ENCODE results near the gene MAPK11. TPM values are rescaled to one million over a fixed set of nuclear protein-coding genes. Genes with fewer than 3 reads are reported as not detected.
A peak's percentile ranks its signal among the peaks of the same experiment; 100 is the strongest.

MAPK11 gene
- total and polyA plus RNA-seq, 9 of the 15 experiments (the other 6 are each of a cell fraction or from before 2014, with no cell fraction given), result 0.06 to 14.6 (median 5.3) TPM

GRCh38 chr22:50314455-50315288 is 44.5 kb upstream of the MAPK11 start:
- ChIA-PET CTCF (ENCODE audit: low intra/inter-chr PET ratio) (no interaction called here), POLR2A (no interaction called here)
- H3K27me3 ChIP-seq (ENCODE audit: control insufficient read depth in 2 of 2, insufficient read depth in 2 of 2, low read length in 2 of 2), result no peaks in the 10 kb centered on the region
- no peaks in the 10 kb centered on the region for H4K20me1 ChIP-seq (replicated peaks; ENCODE audit: control insufficient read depth, insufficient read depth, low read length)
- FAIRE-seq (peak; percentile 93), ATAC-seq (peak; percentile 92), DNase-seq (ENCODE audit: extremely low read depth in 1 of 4, low spot score in 3 of 4) (peak; percentile 52 to 87 (median 60))
- H3K9me1 ChIP-seq (ENCODE audit: control insufficient read depth, insufficient read depth, low read length), result no peaks in the 10 kb centered on the region
- H3K4me1 ChIP-seq (replicated peaks in 1 of 2; ENCODE audit: control insufficient read depth in 2 of 2, insufficient read depth in 2 of 2, low read length in 2 of 2), result peaks cover 22 to 81% of the 10 kb centered on the region in 2 experiments; a peak in 4 of 5 replicates
- peak overlapping the region; percentile 23 to 88; a peak in 3 of 4 replicates for H3K9ac ChIP-seq (ENCODE audit: insufficient read depth in 1 of 2, low read depth in 2 of 2, low read length in 2 of 2)
- peak overlapping the region; percentile 7; the same call in 1 of the 2 replicates for H3K4me3 ChIP-seq
- H3K4me2 ChIP-seq (ENCODE audit: insufficient read depth, low read length), result peak overlapping the region; percentile 81
- H3K79me2 ChIP-seq (ENCODE audit: control insufficient read depth, insufficient read depth, low read length), result no peaks in the 10 kb centered on the region
- H3K27ac ChIP-seq (ENCODE audit: extremely low read depth, low read depth, low read length), result peak overlapping the region; percentile 64
- intact Hi-C loops (cut with micrococcal nuclease) (no loop called here), in situ Hi-C loops (cut with MboI) (no loop called here)
- WGBS (ENCODE audit: insufficient coverage, low coverage, missing lambda C conversion rate), result 15% methylated on average over 25 of the region's 33 CpGs
- peak overlapping the region; percentile 75 for H2AFZ ChIP-seq (ENCODE audit: low read depth, low read length)
- BruUV-seq (replicated peaks), result no TSS peak
- no peaks in the 10 kb centered on the region for H3K36me3 ChIP-seq (ENCODE audit: control insufficient read depth, insufficient read depth, low read length)
- H3K9me3 ChIP-seq (replicated peaks; ENCODE audit: control insufficient read depth, insufficient read depth, low read depth, low read length), result no peaks in the 10 kb centered on the region
- TF ChIP-seq L3MBTL2 (IDR thresholded peaks at IDR 0.05) (0 out of 2 replicates have a peak, but pooled peaks have one; percentile 18), ARNT (IDR thresholded peaks at IDR 0.05) (no peak), PRDM10 (IDR thresholded peaks at IDR 0.05; ENCODE audit: partially characterized antibody) (peak; percentile 5), USF1 (CRISPR knock-in tag; IDR thresholded peaks at IDR 0.05) (no peak), MNT (conservative IDR thresholded peaks at IDR 0.05) (peak in 1 of 2 experiments; percentile 43; a peak in 1 of 4 replicates), POLR2G (IDR thresholded peaks at IDR 0.05; ENCODE audit: low read depth, low read length) (peak; percentile 57), CLOCK (CRISPR knock-in tag; IDR thresholded peaks at IDR 0.05; ENCODE audit: borderline replicate concordance) (no peak), CBX5 (IDR thresholded peaks at IDR 0.05; ENCODE audit: borderline replicate concordance, low read depth) (no peak), POLR2A (conservative IDR thresholded peaks at IDR 0.05) (peak; percentile 50; the same call in 1 of the 2 replicates), ZFX (CRISPR knock-in tag; IDR thresholded peaks at IDR 0.05) (peak; percentile 31; the same call in 1 of the 2 replicates), HDGF (IDR thresholded peaks at IDR 0.05) (peak; percentile 77; the same call in 1 of the 2 replicates), CXXC5 (CRISPR knock-in tag; IDR thresholded peaks at IDR 0.05) (peak; percentile 50), TCF3 (CRISPR knock-in tag; IDR thresholded peaks at IDR 0.05) (peak; percentile 44; the same call in 1 of the 2 replicates)

Data from K562 (cell line).